ENCODE data around the gene PRPF8. TPM values are rescaled to one million over a fixed set of nuclear protein-coding genes. Genes with fewer than 3 reads are reported as not detected.

The PRPF8 gene
- total RNA-seq = 99.4 and 109 TPM in 2 replicates

GRCh38 chr17:1684378-1685189 is at the start of gene PRPF8:
TSS of gene PRPF8 (minus strand) at chr17:1684867. CDS start at chr17:1684571, 296 bp downstream.

GRCh38 chr17:1724351-1724868 is 39.7 kb upstream of the PRPF8 start, which contains the start of gene WDR81:
TSS of gene WDR81 (plus strand) at chr17:1724704. CDS start at chr17:1724960, 256 bp downstream.

GRCh38 chr17:1709971-1710806 is 25.5 kb upstream of the PRPF8 start, which contains the start of gene TLCD2:
TSS of gene TLCD2 (minus strand) at chr17:1710377. CDS start at chr17:1710242, 135 bp downstream.

GRCh38 chr17:1649844-1650501 is 34.7 kb downstream of the PRPF8 start, which contains the start of gene RILP:
TSS of gene RILP (minus strand) at chr17:1649866. CDS start at chr17:1649804, 62 bp downstream.

GRCh38 chr17:1645207-1646171 is 39.2 kb downstream of the PRPF8 start, which contains the start of gene SCARF1:
TSS of gene SCARF1 (minus strand) at chr17:1645732. CDS start at chr17:1645697, 35 bp downstream.

GRCh38 chr17:1627982-1628855 is 56.4 kb downstream of the PRPF8 start, which contains the start of gene SLC43A2:
TSS of gene SLC43A2 (minus strand) at chr17:1628834. CDS start at chr17:1627874, 960 bp downstream.

Other genes starting within 250 kb of the PRPF8 start
- 55.0 and 56.6 TPM in 2 replicates for gene CRK, start 228.6 kb downstream of the PRPF8 start, total RNA-seq
- gene MYO1C, start 192.2 kb downstream of the PRPF8 start, total RNA-seq = 84.9 and 88.5 TPM in 2 replicates
- 27.1 and 36.2 TPM in 2 replicates for gene INPP5K, start 168.3 kb downstream of the PRPF8 start, total RNA-seq
- 20.6 and 21.9 TPM in 2 replicates for gene PITPNA, start 122.1 kb downstream of the PRPF8 start, total RNA-seq
- gene SLC43A2, start 56.0 kb downstream of the PRPF8 start, total RNA-seq = 8.5 and 13.5 TPM in 2 replicates
- gene SCARF1, start 39.1 kb downstream of the PRPF8 start, total RNA-seq = 4.2 and 7.6 TPM in 2 replicates
- gene RILP, start 35.0 kb downstream of the PRPF8 start, total RNA-seq = 14.4 and 21.2 TPM in 2 replicates
- gene TLCD2, start 25.5 kb upstream of the PRPF8 start, total RNA-seq = 2.3 and 3.6 TPM in 2 replicates
- gene WDR81, start 39.8 kb upstream of the PRPF8 start, total RNA-seq = 36.5 and 36.7 TPM in 2 replicates
- 0.69 and 1.8 TPM in 2 replicates for gene SERPINF2, start 58.0 kb upstream of the PRPF8 start, total RNA-seq
- gene SERPINF1, start 77.2 kb upstream of the PRPF8 start, total RNA-seq = 2,338 and 2,916 TPM in 2 replicates
- gene SMYD4, start 145.0 kb upstream of the PRPF8 start, total RNA-seq = 5.6 and 6.1 TPM in 2 replicates
- gene RPA1, start 145.1 kb upstream of the PRPF8 start, total RNA-seq = 26.0 and 26.8 TPM in 2 replicates